K562 (cell line): ENCODE data around the gene EMC10.

ENCODE experiments used
- ZNF589 ChIP-seq: fragments of 200-800 bp; sonication (Bioruptor generic); IDR thresholded peaks from 2 replicates; pipeline ENCODE4 v1.6.1; 2016; ENCODE audit warnings: low read depth, missing genetic modification characterization, missing compliant biosample characterization
- TF ChIP-seq, protein P1 (sequence below), 3 experiments: IDR thresholded peaks in 2 of 3; conservative IDR thresholded peaks in 1 of 3; 2 replicates each; pipeline ENCODE4 v1.5.1; 2011 to 2012; ENCODE audit warnings: low read length in 3 of 3, mild to moderate bottlenecking in 3 of 3, control low read depth in 2 of 3, improper control_type of control experiment in 1 of 3, inconsistent platforms in 1 of 3, low read depth in 1 of 3, mixed read lengths in 1 of 3, moderate library complexity in 1 of 3; ENCODE audit not compliant: insufficient read depth in 2 of 3
- TF ChIP-seq, protein P2 (sequence below): fragments of 250-450 bp; sonication (Bioruptor Pico); IDR thresholded peaks from 2 replicates; pipeline ENCODE4 v1.5.0; 2020; ENCODE audit warnings: mild to moderate bottlenecking, borderline replicate concordance

DNA sequence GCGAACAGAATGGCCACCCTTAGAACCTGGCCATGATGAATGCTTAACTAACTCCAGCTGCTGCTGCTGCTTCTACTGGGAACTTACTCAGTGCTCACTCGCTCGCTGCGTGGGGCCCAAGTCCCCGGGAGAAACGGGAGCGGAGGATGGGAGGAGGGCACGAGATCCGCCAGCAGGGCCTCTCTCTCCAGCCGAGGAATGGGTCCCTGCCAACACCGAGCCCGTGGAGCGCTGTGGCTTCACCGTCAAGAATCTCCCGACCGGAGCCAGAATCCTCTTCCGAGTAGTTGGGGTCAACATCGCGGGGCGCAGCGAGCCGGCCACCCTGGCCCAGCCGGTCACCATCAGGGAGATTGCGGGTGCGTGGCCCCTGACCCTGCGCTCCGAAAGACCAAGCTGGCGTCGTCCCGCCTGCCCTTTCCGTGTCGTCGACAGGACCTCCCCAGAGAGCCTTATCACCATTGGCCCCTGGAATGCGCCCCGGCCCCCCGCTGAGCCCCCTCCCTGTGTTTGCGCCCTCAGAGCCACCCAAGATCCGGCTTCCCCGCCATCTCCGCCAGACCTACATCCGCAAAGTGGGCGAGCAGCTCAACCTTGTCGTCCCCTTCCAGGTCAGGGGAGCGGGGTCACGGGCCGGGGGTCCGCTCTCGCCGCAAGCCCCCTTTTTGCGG, 17.8 kb upstream of the EMC10 start:
- TF ChIP-seq, protein P1, sequence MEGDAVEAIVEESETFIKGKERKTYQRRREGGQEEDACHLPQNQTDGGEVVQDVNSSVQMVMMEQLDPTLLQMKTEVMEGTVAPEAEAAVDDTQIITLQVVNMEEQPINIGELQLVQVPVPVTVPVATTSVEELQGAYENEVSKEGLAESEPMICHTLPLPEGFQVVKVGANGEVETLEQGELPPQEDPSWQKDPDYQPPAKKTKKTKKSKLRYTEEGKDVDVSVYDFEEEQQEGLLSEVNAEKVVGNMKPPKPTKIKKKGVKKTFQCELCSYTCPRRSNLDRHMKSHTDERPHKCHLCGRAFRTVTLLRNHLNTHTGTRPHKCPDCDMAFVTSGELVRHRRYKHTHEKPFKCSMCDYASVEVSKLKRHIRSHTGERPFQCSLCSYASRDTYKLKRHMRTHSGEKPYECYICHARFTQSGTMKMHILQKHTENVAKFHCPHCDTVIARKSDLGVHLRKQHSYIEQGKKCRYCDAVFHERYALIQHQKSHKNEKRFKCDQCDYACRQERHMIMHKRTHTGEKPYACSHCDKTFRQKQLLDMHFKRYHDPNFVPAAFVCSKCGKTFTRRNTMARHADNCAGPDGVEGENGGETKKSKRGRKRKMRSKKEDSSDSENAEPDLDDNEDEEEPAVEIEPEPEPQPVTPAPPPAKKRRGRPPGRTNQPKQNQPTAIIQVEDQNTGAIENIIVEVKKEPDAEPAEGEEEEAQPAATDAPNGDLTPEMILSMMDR (IDR thresholded peaks at IDR 0.05 in 2 of 3, conservative IDR thresholded peaks at IDR 0.05 in 1 of 3; ENCODE audit: insufficient read depth in 2 of 3, low read depth in 1 of 3, low read length in 3 of 3), result no peak
- TF ChIP-seq, protein P2, sequence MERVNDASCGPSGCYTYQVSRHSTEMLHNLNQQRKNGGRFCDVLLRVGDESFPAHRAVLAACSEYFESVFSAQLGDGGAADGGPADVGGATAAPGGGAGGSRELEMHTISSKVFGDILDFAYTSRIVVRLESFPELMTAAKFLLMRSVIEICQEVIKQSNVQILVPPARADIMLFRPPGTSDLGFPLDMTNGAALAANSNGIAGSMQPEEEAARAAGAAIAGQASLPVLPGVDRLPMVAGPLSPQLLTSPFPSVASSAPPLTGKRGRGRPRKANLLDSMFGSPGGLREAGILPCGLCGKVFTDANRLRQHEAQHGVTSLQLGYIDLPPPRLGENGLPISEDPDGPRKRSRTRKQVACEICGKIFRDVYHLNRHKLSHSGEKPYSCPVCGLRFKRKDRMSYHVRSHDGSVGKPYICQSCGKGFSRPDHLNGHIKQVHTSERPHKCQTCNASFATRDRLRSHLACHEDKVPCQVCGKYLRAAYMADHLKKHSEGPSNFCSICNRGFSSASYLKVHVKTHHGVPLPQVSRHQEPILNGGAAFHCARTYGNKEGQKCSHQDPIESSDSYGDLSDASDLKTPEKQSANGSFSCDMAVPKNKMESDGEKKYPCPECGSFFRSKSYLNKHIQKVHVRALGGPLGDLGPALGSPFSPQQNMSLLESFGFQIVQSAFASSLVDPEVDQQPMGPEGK, result no peak
- TF ChIP-seq ZNF589, result no peak
